Adrenal gland (tissue), 12 donors: ENCODE results near the gene NOC2L. TPM values are rescaled to one million over a fixed set of nuclear protein-coding genes. Genes with fewer than 3 reads are reported as not detected.

Experiments used
- DNase-seq, 7 donors: peaks; one replicate each; pipeline ENCODE4 v3.0.0-alpha.2; 2019 to 2020
- H3K27ac ChIP-seq, 5 donors: fragments of 200-600 bp; sonication (generic) in 4 of 5; 1 replicate in 3 of 5; 2 replicates in 2 of 5; pipeline versions ENCODE4 v1.5.1 to v1.8.0; 2016 to 2020; ENCODE audit warnings: mild to moderate bottlenecking in 1 of 5
- H3K27me3 ChIP-seq: fragments of 200-600 bp; 2 replicates; pipeline ENCODE4 v1.8.0; 2021
- H3K36me3 ChIP-seq, 2 donors: fragments of 200-600 bp; replicated peaks in 1 of 2; 1 replicate in 1 of 2; 2 replicates in 1 of 2; pipeline versions ENCODE4 v1.5.1 to v1.8.0; 2018 to 2022
- H3K4me1 ChIP-seq, 2 donors: fragments of 200-600 bp; replicated peaks in 1 of 2; 1 replicate in 1 of 2; 2 replicates in 1 of 2; pipeline versions ENCODE4 v1.5.1 to v1.8.0; 2018 to 2021
- H3K4me3 ChIP-seq, 4 donors: fragments of 200-600 bp; sonication (generic) in 3 of 4; one replicate each; pipeline ENCODE4 v1.5.1; 2016 to 2018
- H3K9me3 ChIP-seq, 3 donors: fragments of 200-600 bp; sonication (generic) in 1 of 3; replicated peaks in 1 of 3; 1 replicate in 2 of 3; 2 replicates in 1 of 3; pipeline versions ENCODE4 v1.5.1 to v1.8.0; 2016 to 2021
- CTCF ChIP-seq, 6 experiments: fragments of 450-650 bp in 4 of 6; fragments of 200-600 bp in 2 of 6; sonication (generic) in 1 of 6; IDR thresholded peaks; 1 replicate in 5 of 6; 2 replicates in 1 of 6; pipeline versions ENCODE4 v1.5.1 to v1.8.0; 2016 to 2021; ENCODE audit warnings: antibody characterized with exemption in 6 of 6, mild to moderate bottlenecking in 2 of 6, moderate library complexity in 1 of 6
- POLR2A ChIP-seq, 2 donors: fragments of 450-650 bp; IDR thresholded peaks; one replicate each; pipeline ENCODE4 v1.6.1; 2017; ENCODE audit warnings: antibody characterized with exemption in 2 of 2, mild to moderate bottlenecking in 2 of 2, moderate library complexity in 1 of 2
- WGBS, 4 donors: extraction: QIAGEN DNeasy Blood & Tissue Kit in 2 of 4; methylation state at CpG; one replicate each; pipeline versions ENCODE4 v1.1.5 to v1.1.7; 2013 to 2017; 5-methylcytosine and 5-hydroxymethylcytosine counted together
- intact Hi-C, 2 donors: fragments of 100-400 bp; cut with DNase I; formaldehyde crosslinking; loops; one replicate each; pipeline versions ENCODE4 v1.14.1 to v1.15.0; 2022 to 2023
- polyA plus RNA-seq, 3 donors: library from polyadenylated mRNA; stranded (reverse); fragments of 200-250 nt in 2 of 3; fragments of 350-450 nt in 1 of 3; fragmentation: Illumina TruSeq in 1 of 3; extraction: RNeasy Lipid Tissue Mini Kit (QIAGEN cat#74804) in 1 of 3; gene quantifications; one replicate each; pipeline ENCODE4 v1.2.3, GENCODE V29; 2013 to 2014
- total RNA-seq, 9 donors: library from RNA; depleted of rRNA in 4 of 9; stranded (reverse); fragments of >200 nt in 4 of 9; fragments of 120-200 nt in 1 of 9; fragmentation: NEBNext Ultra II Directional in 1 of 9; extraction: Animal tissue kit (Norgen Biotek cat#: 25700) in 1 of 9; gene quantifications; one replicate each; pipeline versions ENCODE4 v1.1.0 to v1.2.4, GENCODE V29; 2013 to 2023
- donor health status: healthy with polysubstance abuse.
- donor health status: Bipolar disorder and iron deficiency.
- donor health status: DM: yes; HTN: yes; CAD: no.
- donor health status: DM: no; HTN: no; CAD: no.
- donor health status: DM: no; HTN: no; CAD: no.
- donor health status: DM: yes; HTN: yes; CAD: no.

NOC2L gene
- total and polyA plus RNA-seq, 12 donors = 22.4 to 97.7 (median 43.6) TPM

- no peak for TF ChIP-seq POLR2A (IDR thresholded peaks at IDR 0.05)
- no peak for TF ChIP-seq CTCF (IDR thresholded peaks at IDR 0.05)
- peak overlapping the region in 1 of 5 donors; percentile 91 for H3K27ac ChIP-seq
- intact Hi-C loops = no loop called here
- H3K9me3 ChIP-seq = no peaks in the 10 kb centered on the region
- DNase-seq = no peak
- peaks cover 22% of the 10 kb centered on the region for H3K27me3 ChIP-seq
- WGBS, 4 donors = 90 to 97% (median 92%) methylated on average over 22 to 29 of the region's 29 CpGs
- no peak overlapping the region for H3K4me3 ChIP-seq
- H3K4me1 ChIP-seq = peaks cover 8 to 16% of the 10 kb centered on the region in 2 donors
- peaks cover 0 to 52% of the 10 kb centered on the region in 2 donors for H3K36me3 ChIP-seq
Measured at GRCh38 chr1:945688-946556, 13.1 kb downstream of the NOC2L start.

GRCh38 chr1:944341-945325 is 14.4 kb downstream of the NOC2L start:
- intact Hi-C loops = no loop called here
- peak overlapping the region in 2 of 5 donors; percentile 91 to 92 for H3K27ac ChIP-seq
- H3K4me3 ChIP-seq = no peak overlapping the region
- H3K4me1 ChIP-seq = peaks cover 8 to 26% of the 10 kb centered on the region in 2 donors
- peak in 5 of 7 donors; percentile 29 to 85 (median 56) for DNase-seq
- TF ChIP-seq CTCF (IDR thresholded peaks at IDR 0.05) (no peak), POLR2A (IDR thresholded peaks at IDR 0.05) (no peak)
- no peaks in the 10 kb centered on the region for H3K9me3 ChIP-seq
- WGBS, 4 donors = 56 to 76% (median 66%) methylated on average over 18 to 28 of the region's 28 CpGs
- H3K27me3 ChIP-seq = peaks cover 29% of the 10 kb centered on the region
- peaks cover 0 to 40% of the 10 kb centered on the region in 2 donors for H3K36me3 ChIP-seq

DNA sequence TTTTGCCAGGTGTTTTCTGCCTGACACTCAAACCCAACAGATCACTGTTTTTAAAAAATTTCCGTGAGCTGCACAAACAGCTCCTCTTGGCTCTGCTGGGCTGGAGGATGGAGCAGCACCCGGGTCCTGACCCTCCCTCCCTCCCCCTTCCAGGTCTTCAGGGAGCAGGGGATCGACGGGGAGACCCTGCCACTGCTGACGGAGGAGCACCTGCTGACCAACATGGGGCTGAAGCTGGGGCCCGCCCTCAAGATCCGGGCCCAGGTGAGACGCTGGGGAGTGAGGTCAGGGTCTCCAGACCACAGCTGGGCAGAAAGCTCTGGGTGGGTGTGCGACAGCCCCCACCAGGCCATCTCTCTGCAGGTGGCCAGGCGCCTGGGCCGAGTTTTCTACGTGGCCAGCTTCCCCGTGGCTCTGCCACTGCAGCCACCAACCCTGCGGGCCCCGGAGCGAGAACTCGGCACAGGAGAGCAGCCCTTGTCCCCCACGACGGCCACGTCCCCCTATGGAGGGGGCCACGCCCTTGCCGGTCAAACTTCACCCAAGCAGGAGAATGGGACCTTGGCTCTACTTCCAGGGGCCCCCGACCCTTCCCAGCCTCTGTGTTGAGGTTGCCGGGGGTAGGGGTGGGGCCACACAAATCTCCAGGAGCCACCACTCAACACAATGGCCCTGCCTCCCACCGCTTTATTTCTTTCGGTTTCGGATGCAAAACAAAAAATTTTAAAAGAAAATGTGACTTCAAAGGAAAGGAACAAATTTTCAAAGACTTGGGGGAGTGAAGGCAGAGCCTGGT is 15.3 kb downstream of the NOC2L start:
- intact Hi-C loops = no loop called here
- peaks cover 0 to 32% of the 10 kb centered on the region in 2 donors for H3K36me3 ChIP-seq

More for the DNA sequence above, 15.3 kb downstream of the NOC2L start:
- TF ChIP-seq CTCF (IDR thresholded peaks at IDR 0.05) = no peak
- TF ChIP-seq POLR2A (IDR thresholded peaks at IDR 0.05) = no peak
- H3K4me3 ChIP-seq = no peak overlapping the region
- 64 to 79% (median 72%) methylated on average over 10 to 27 of the region's 27 CpGs for WGBS, 4 donors
- H3K9me3 ChIP-seq = no peaks in the 10 kb centered on the region
- H3K27me3 ChIP-seq = peaks cover 33% of the 10 kb centered on the region
- H3K4me1 ChIP-seq = peaks cover 8 to 26% of the 10 kb centered on the region in 2 donors
- H3K27ac ChIP-seq = peak overlapping the region in 4 of 5 donors; percentile 19 to 92 (median 63)
- no peak for DNase-seq
